ENCODE results near the gene CCL3. TPM values are rescaled to one million over a fixed set of nuclear protein-coding genes. Genes with fewer than 3 reads are reported as not detected.

Gene CCL3
- total RNA-seq, 4 donors from 2014 or later: 0.68 to 1.7 TPM; not detected in 2

GRCh38 chr17:36130346-36130745, 40.4 kb upstream of the CCL3 start:
- DNase-seq (no peak), ATAC-seq (no peak)
- in situ Hi-C loops (cut with MboI; ENCODE audit: low sequenced_read_pairs in 4 of 4): loop anchor here in 1 of 4 donors (25.0 kb wide), 1 partner anchor 143 kb away; the partner anchor contains the start of genes CCL14 and CCL16
- no peak overlapping the region for H3K27ac ChIP-seq
- H3K4me1 ChIP-seq: no peaks in the 10 kb centered on the region
- H3K4me3 ChIP-seq: no peak overlapping the region
- TF ChIP-seq POLR2A (IDR thresholded peaks at IDR 0.05): no peak
- no peak for TF ChIP-seq CTCF (IDR thresholded peaks at IDR 0.05 in 4 of 5, conservative IDR thresholded peaks at IDR 0.05 in 1 of 5)
- H3K27me3 ChIP-seq: peaks cover 0 to 3% (median 0%) of the 10 kb centered on the region in 3 donors
- H3K9me3 ChIP-seq: no peaks in the 10 kb centered on the region
- intact Hi-C loops (cut with DNase I; ENCODE audit: low total_unique reads): no loop called here
- H3K36me3 ChIP-seq: no peaks in the 10 kb centered on the region

GRCh38 chr17:36129616-36130015, 39.7 kb upstream of the CCL3 start:
- Histone ChIP-seq H3K36me3 (no peaks in the 10 kb centered on the region), H3K4me3 (no peak overlapping the region), H3K27ac (no peak overlapping the region), H3K4me1 (no peaks in the 10 kb centered on the region), H3K9me3 (no peaks in the 10 kb centered on the region), H3K27me3 (peaks cover 0 to 2% (median 0%) of the 10 kb centered on the region in 3 donors)
- intact Hi-C loops (cut with DNase I; ENCODE audit: low total_unique reads) (no loop called here), in situ Hi-C loops (cut with MboI; ENCODE audit: low sequenced_read_pairs in 4 of 4) (loop anchor here in 1 of 4 donors (25.0 kb wide), 1 partner anchor 142 kb away; the partner anchor contains the start of genes CCL14 and CCL16)
- no peak for DNase-seq
- TF ChIP-seq CTCF (IDR thresholded peaks at IDR 0.05 in 4 of 5, conservative IDR thresholded peaks at IDR 0.05 in 1 of 5): no peak
- TF ChIP-seq POLR2A (IDR thresholded peaks at IDR 0.05): no peak
- ATAC-seq: no peak

DNA sequence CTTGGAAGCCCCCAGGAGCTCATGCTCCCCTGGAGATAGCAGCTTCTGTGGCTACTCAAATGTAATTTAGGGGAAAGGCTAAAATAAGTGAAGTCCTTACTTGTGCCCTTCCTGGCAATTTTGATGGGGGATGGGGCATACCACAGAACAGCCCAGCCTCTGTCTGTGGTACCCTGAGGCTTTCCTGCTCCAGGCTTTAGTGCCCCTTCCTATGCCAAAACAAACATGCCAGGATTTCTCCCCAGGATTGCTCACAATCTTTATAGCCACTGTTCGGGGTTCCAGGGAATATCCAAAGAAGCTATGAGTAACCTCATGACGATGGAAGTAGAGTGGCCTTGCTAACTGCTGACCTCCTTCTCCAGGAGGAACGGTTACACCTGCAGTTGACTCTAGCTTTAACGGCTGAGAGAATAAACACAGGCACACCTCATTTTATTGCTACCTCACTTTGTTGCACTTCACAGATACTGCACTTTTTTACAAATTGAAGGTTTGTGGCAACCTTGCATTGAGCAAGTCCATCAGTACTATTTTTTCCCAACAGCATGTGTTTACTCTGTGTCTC, 38.6 kb upstream of the CCL3 start:
- no peak overlapping the region for H3K4me3 ChIP-seq
- TF ChIP-seq CTCF (IDR thresholded peaks at IDR 0.05 in 4 of 5, conservative IDR thresholded peaks at IDR 0.05 in 1 of 5) (no peak), POLR2A (IDR thresholded peaks at IDR 0.05) (no peak)
- peaks cover 0 to 2% (median 0%) of the 10 kb centered on the region in 3 donors for H3K27me3 ChIP-seq
- no peaks in the 10 kb centered on the region for H3K36me3 ChIP-seq
- no peak for ATAC-seq
- no peaks in the 10 kb centered on the region for H3K4me1 ChIP-seq
- H3K27ac ChIP-seq: no peak overlapping the region
- H3K9me3 ChIP-seq: no peaks in the 10 kb centered on the region
- no peak for DNase-seq
- in situ Hi-C loops (cut with MboI; ENCODE audit: low sequenced_read_pairs in 4 of 4): loop anchor here in 1 of 4 donors (25.0 kb wide), 1 partner anchor 141 kb away; the partner anchor contains the start of genes CCL14 and CCL16
- intact Hi-C loops (cut with DNase I; ENCODE audit: low total_unique reads): no loop called here

- in situ Hi-C loops (cut with MboI; ENCODE audit: low sequenced_read_pairs in 4 of 4) (loop anchor here in 1 of 4 donors (25.0 kb wide), 1 partner anchor 141 kb away; the partner anchor contains the start of genes CCL14 and CCL16), intact Hi-C loops (cut with DNase I; ENCODE audit: low total_unique reads) (no loop called here)
- Histone ChIP-seq H3K27ac (no peak overlapping the region), H3K4me3 (no peak overlapping the region), H3K36me3 (no peaks in the 10 kb centered on the region), H3K4me1 (no peaks in the 10 kb centered on the region), H3K9me3 (no peaks in the 10 kb centered on the region), H3K27me3 (peaks cover 0 to 2% (median 0%) of the 10 kb centered on the region in 3 donors)
- DNase-seq (no peak), ATAC-seq (no peak)
- TF ChIP-seq POLR2A (IDR thresholded peaks at IDR 0.05): no peak
- no peak for TF ChIP-seq CTCF (IDR thresholded peaks at IDR 0.05 in 4 of 5, conservative IDR thresholded peaks at IDR 0.05 in 1 of 5)
Observed at GRCh38 chr17:36127911-36128310, 38.0 kb upstream of the CCL3 start.
